Activated CD8-positive, alpha-beta memory T cell treated with anti-CD3 and anti-CD28 coated beads for 24 hours (primary cell): Measurements from ENCODE around the gene FAM98B.

ENCODE experiments used
- DNase-seq: peaks from one replicate; pipeline ENCODE4 v3.0.0-alpha.2; 2020

Gene FAM98B

GRCh38 chr15:38463893-38464292, 10.0 kb downstream of the FAM98B start:
- no peak for DNase-seq

GRCh38 chr15:38464675-38465074, 10.7 kb downstream of the FAM98B start:
- no peak for DNase-seq

DNA sequence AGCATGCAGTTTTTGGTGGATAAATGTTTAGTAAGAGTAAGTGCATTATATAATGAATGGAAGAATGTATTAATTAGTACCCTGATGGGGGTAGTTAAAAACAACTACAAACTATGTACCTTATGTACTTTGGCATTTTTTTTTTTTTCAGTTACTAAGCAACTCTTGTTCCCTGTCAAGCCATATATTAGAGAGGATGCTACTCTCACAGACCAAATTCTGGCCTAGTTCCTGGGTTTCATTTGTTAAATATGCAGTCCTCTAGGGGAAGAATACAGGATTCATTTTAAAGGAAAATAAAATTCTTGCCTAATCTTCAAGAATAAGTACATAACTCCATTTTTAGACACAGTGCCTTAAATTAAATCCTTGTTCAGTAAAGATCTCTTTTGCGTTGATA, 16.9 kb downstream of the FAM98B start:
- DNase-seq = no peak

DNA sequence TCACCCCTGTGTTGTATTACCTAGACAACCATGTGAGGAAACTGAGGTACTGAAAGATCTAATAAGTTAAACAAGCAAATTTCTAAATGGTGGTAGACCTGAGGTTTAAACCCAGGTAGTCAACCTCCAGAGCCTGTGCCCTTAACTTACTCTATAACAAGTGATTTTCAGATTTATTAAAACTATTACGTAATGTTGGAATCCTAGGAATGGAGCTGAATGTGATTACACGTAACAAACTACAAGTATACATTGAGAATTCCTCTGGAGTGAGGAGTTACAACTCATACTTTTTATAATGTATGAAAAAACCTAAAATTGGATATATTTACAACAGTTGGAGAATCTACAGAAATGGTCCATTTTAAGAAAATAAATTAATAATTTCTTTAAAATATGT, 18.0 kb downstream of the FAM98B start:
- no peak for DNase-seq

DNA sequence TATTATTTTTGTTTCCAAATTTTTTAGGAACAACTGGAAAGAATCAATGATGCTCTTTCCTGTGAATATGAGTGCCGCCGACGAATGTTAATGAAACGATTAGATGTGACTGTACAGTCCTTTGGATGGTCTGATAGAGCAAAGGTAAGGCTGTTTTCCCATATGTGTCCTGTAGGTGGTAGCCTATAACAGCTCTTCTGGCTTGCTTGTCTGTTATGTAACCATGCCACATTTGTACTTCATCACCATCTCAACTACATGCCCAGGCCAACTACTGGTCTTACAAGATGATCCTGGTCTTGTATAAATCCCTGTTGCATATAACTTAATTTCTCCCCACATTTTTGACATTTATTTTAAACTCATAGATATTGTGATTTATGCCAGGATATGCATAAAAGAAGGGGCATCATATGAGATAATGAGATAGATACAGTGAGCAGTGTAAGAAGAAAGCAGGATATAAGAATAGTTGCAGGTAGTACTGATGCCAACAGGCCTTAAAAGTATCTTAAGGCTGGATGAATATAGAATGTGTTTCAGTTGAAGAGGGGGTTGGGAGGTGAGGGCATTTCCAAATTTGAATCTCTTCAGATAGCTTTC, 20.3 kb downstream of the FAM98B start:
- DNase-seq = no peak

GRCh38 chr15:38475361-38475760, 21.4 kb downstream of the FAM98B start:
- DNase-seq = no peak

GRCh38 chr15:38476120-38476519, 22.2 kb downstream of the FAM98B start:
- no peak for DNase-seq

GRCh38 chr15:38477637-38478036, 23.7 kb downstream of the FAM98B start:
- no peak for DNase-seq

DNA sequence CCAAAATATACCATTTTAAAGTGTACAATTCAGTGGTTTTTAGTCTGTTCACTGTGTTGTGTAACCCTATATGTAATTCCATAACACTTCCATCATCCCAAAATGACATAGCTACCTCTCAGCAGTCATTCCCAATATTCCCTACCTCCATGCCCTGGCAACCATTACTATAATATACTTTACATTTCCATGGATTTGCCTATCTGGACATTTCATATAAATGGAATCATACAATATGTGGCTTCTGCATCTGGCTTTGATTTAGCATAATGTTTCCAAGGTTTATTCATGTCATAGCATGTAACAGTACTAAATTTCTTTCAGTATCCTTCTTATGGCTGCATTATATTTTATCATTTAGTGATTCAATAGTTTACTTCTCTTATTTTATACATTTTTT, 25.3 kb downstream of the FAM98B start:
- DNase-seq = no peak

- no peak for DNase-seq
These were observed 25.8 kb downstream of the FAM98B start for GRCh38 chr15:38479756-38480155.

DNA sequence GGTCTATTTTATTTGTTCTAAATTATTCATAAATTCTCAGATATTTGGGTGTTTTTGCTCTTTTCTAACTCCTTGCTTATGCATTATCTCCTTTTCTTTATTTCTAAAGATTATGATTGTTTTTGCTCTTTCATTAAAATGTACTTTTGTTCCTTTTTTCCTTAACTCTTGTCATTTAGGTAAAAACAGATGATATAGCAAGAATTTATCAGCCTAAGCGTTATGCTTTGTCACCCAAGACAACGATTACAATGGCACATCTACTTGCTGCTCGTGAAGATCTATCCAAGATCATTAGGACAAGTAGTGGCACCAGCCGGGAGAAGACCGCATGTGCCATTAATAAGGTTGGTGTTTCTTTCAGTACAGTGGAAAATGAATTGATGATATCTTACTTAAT, 27.2 kb downstream of the FAM98B start:
- no peak for DNase-seq

DNA sequence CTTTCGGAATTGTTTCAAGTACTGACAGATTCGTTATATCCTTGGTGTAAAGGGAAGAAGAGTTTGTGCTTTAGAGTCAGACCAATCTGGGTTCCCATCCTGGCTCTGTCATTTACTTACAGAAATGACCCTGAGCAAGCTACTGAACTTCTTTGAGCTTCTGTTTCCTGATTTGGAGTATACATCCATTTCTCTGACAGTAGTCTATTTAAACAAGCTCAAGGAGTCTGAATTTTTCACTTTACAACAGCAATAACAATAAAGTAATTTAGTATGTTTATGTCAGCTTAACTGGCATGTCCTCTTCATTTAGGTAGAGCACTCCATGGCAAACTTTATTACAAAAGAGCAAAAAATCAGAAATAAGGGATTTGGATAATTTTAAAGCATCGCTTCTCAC, 27.8 kb downstream of the FAM98B start:
- no peak for DNase-seq

- DNase-seq = no peak
These were observed 28.6 kb downstream of the FAM98B start for GRCh38 chr15:38482572-38482971.

- no peak for DNase-seq
These were observed 33.0 kb downstream of the FAM98B start for GRCh38 chr15:38486936-38487335.

DNA sequence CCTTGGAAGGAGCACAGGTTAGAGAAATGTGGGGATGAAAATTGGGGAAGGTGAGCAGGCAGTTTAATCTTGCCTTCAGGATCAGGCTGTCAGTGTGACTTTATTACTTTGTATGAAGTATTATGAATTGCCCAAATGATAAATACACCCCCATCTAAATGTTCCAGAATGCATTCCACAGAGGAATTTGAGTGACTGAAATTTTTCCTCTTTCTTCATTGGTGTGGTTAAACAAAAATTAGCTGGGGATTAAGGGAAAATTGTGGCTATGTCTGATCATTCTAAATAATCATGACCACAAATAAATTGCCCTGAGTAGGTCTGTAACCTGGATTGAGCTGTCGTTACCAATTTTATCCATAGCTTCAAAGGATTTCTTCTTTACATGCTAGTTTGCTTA, 33.5 kb downstream of the FAM98B start:
- no peak for DNase-seq

DNA sequence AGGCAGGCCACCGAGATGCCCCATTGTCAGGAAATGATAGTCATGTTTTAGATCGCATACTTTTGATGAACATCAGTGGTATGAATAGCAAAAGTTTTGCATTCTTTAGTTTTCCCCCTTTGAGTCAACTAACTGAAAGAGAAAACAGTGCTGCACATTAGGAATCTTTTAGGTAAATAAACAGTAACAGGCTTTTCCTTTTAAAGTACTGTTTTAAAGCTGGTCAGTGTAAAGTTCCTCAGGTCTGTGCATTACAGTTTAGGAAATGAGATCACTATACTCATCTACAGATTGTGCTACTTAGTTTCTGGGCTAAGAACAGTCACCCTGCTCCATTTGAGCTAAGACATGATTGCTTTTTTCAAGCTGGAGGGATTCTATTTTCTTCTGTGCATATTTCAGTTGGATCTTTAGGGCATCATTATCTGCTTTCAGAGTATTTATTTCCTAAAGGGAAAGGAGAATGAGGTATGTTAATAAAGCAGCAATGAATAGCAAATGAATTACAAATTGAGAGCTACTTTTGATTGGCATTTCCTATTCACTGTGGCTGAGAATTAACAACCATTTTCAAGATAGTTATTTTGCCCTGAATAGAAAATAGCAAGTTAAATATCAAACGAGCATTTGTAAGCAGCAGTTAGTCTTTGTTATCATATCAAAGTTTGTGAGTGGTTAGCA, 36.5 kb downstream of the FAM98B start:
- DNase-seq = no peak

GRCh38 chr15:38496151-38496550, 42.2 kb downstream of the FAM98B start:
- DNase-seq = no peak

DNA sequence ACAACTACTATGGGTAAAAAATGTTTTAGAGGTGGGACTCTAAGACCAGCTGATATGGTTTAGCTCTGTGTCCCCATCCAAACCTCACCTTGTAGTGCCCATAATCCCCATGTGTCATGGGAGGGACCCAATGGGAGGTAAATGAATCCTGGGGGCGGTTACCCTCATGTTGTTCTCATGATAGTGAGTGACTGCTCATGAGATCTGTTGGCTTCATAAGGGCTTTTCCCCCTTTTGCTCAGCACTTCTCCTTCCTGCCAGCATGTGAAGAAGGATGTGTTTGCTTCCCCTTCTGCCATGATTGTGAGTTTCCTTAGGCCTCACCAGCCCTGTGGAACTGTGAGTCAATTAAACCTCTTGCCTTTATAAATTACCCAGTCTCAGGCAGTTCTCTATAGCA, 45.7 kb downstream of the FAM98B start:
- no peak for DNase-seq

DNA sequence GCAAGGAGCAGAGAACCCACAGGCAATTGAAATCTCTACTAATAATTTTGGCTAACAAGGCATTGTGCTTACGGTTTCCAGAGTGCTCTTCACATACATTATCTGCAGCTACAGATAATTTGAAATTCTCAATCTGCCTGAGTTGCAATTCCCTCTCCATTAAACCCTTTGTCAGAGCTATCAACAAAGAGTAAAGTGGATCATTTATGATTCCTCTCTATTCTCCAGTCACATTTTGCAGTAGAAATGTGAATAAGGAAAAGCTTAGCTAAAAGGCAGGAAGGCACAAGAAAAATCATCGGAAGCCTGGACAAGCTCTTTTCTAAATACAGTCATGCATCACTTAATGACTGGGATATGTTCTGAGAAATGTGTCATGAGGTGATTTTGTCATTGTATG, 49.6 kb downstream of the FAM98B start:
- DNase-seq = no peak

GRCh38 chr15:38504680-38505467, 50.9 kb downstream of the FAM98B start:
- DNase-seq = no peak

DNA sequence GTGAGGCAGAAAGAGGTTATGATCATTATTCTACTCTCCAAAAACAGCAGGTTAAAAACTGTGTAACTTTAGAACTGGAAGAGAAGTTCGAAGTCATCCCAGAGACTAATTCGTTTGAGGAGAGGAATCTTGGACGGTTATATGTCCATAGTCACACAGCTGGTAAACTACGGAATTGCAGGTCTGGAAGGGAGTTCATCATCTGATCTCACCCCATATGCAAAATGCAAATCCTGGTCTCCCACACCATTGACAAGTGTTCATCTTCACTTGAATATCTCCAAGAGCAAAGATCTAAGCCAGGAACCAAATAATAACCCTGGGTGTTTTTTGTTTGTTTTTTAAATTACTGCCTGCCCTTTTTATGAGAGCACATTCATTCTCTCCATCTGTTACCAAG, 53.1 kb downstream of the FAM98B start:
- no peak for DNase-seq

DNA sequence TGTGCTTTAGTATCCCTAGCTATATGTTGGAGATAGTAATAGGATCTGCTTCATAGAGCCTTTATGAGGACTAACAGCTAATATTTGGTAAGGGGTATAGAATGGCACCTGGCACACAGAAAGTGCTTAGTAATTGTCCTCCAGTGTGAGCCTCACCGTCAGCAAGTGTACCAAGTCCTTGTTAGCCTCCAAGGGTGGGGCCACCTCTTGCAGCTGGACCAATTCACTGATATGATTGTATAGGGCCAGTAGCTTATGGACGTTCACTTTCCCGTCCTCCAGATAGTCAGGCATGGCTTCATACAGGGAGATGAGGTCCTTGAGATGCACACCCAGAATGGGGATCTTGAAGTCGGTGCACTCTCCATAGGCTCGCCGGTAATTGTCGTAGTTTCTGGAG, 53.6 kb downstream of the FAM98B start:
- DNase-seq = no peak

DNA sequence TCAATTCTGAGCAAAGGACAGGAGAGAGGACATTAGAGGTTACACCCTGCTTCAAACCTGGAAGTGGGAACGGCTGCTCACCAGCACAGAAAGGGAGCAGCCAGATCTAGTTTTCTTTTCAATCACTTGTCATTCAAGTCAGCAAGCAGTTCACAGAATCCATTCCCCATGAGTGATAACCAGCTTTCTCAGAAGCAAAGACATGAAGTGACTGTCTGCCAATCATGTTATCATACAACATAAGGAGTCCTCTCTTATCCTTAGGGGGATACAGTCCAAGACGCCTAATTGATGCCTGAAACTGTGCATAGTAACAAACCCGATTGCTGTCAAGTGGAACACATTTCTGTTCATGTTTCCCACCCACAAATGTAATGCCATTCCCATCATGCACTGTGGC, 54.7 kb downstream of the FAM98B start:
- DNase-seq = no peak

- no peak for DNase-seq
These were observed 55.2 kb downstream of the FAM98B start for GRCh38 chr15:38509152-38509551.
